OCI-LY3 (cell line): ENCODE results near the gene SUPT6H.
"Not testable (repeated sequence)": the region's sequence is repeated elsewhere in the genome, so short reads cannot be mapped to it uniquely, and the experiment has no call there.

Experiments
- H2AFZ ChIP-seq: fragments of 200-600, 300-600 bp; shearing (Covaris generic); 2 replicates; pipeline ENCODE4 v1.6.0; 2014; ENCODE audit warnings: antibody characterized with exemption, low read depth, low read length
- H3K27ac ChIP-seq: fragments of 200-600, 300-600 bp; sonication (generic); 2 replicates; pipeline ENCODE4 v1.5.1; 2014; ENCODE audit warnings: mild to moderate bottlenecking, low read length, moderate library complexity, mixed read lengths
- H3K27me3 ChIP-seq: fragments of 200-600, 300-600 bp; sonication (generic); 2 replicates; pipeline ENCODE4 v1.6.1; 2014; ENCODE audit warnings: low read depth, low read length, mixed read lengths
- H3K36me3 ChIP-seq: fragments of 200-600, 300-600 bp; sonication (generic); replicated peaks from 2 replicates; pipeline ENCODE3; 2014; ENCODE audit warnings: low read depth, low read length, mixed read lengths
- H3K4me1 ChIP-seq: fragments of 300-600, 200-600 bp; sonication (generic); 2 replicates; pipeline ENCODE4 v1.6.1; 2014; ENCODE audit warnings: low read length, mixed read lengths
- H3K4me2 ChIP-seq: fragments of 200-600, 300-600 bp; sonication (generic); 2 replicates; pipeline ENCODE4 v1.6.1; 2014; ENCODE audit warnings: low read length, mixed read lengths
- H3K4me3 ChIP-seq: fragments of 300-600, 200-600 bp; sonication (generic); 2 replicates; pipeline ENCODE4 v1.5.1; 2014; ENCODE audit warnings: antibody characterized with exemption, mild to moderate bottlenecking, low read length, moderate library complexity
- H3K79me2 ChIP-seq: fragments of 300-600, 200-600 bp; shearing (Covaris generic); 2 replicates; pipeline ENCODE4 v1.6.1; 2014; ENCODE audit warnings: mild to moderate bottlenecking, low read length, mixed read lengths
- H3K9ac ChIP-seq: fragments of 300-600, 200-600 bp; shearing (Covaris generic); 2 replicates; pipeline ENCODE4 v1.6.0; 2014; ENCODE audit warnings: mild to moderate bottlenecking, low read length, moderate library complexity
- H3K9me3 ChIP-seq: fragments of 200-600, 300-600 bp; shearing (Covaris generic); 2 replicates; pipeline ENCODE4 v1.6.1; 2014; ENCODE audit warnings: low read length, mixed read lengths; ENCODE audit not compliant: insufficient read depth
- H4K20me1 ChIP-seq: fragments of 200-600, 300-600 bp; sonication (generic); 2 replicates; pipeline ENCODE4 v1.6.1; 2016; ENCODE audit warnings: low read length, mixed read lengths; ENCODE audit not compliant: insufficient read depth
- EZH2phosphoT487 ChIP-seq: fragments of 200-600 bp; shearing (Covaris generic); IDR thresholded peaks from 2 replicates; pipeline ENCODE4 v1.6.1; 2018; ENCODE audit warnings: antibody characterized with exemption, mixed run types, low read depth
- TF ChIP-seq, protein P1 (sequence below): fragments of 200-600, 300-600 bp; sonication (generic); IDR thresholded peaks from 2 replicates; pipeline ENCODE4 v1.5.1; 2014; ENCODE audit warnings: antibody characterized with exemption, low read length, low read depth

The SUPT6H gene

GRCh38 chr17:28735242-28735722 is 73.3 kb downstream of the SUPT6H start:
- H4K20me1 ChIP-seq = no peaks in the 10 kb centered on the region
- no peaks in the 10 kb centered on the region for H3K27me3 ChIP-seq
- H3K4me2 ChIP-seq = no peak overlapping the region
- H3K4me3 ChIP-seq = no peak overlapping the region
- H3K36me3 ChIP-seq = peaks cover 35% of the 10 kb centered on the region
- no peak overlapping the region for H3K9ac ChIP-seq
- no peaks in the 10 kb centered on the region for H3K9me3 ChIP-seq
- H2AFZ ChIP-seq = no peak overlapping the region
- H3K79me2 ChIP-seq = peaks cover 12% of the 10 kb centered on the region
- H3K4me1 ChIP-seq = peaks cover 61% of the 10 kb centered on the region
- TF ChIP-seq, protein P1, sequence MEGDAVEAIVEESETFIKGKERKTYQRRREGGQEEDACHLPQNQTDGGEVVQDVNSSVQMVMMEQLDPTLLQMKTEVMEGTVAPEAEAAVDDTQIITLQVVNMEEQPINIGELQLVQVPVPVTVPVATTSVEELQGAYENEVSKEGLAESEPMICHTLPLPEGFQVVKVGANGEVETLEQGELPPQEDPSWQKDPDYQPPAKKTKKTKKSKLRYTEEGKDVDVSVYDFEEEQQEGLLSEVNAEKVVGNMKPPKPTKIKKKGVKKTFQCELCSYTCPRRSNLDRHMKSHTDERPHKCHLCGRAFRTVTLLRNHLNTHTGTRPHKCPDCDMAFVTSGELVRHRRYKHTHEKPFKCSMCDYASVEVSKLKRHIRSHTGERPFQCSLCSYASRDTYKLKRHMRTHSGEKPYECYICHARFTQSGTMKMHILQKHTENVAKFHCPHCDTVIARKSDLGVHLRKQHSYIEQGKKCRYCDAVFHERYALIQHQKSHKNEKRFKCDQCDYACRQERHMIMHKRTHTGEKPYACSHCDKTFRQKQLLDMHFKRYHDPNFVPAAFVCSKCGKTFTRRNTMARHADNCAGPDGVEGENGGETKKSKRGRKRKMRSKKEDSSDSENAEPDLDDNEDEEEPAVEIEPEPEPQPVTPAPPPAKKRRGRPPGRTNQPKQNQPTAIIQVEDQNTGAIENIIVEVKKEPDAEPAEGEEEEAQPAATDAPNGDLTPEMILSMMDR = no peak
- no peak for TF ChIP-seq EZH2phosphoT487
- peak overlapping the region; percentile 28; the same call in 1 of the 2 replicates for H3K27ac ChIP-seq

- not testable (repeated sequence) for H3K27me3 ChIP-seq, H4K20me1 ChIP-seq, H3K4me2 ChIP-seq, H2AFZ ChIP-seq, H3K4me3 ChIP-seq, H3K9ac ChIP-seq, H3K9me3 ChIP-seq, H3K27ac ChIP-seq
- peaks cover 12% of the 10 kb centered on the region for H3K79me2 ChIP-seq
- H3K36me3 ChIP-seq = peaks cover 42% of the 10 kb centered on the region
- peaks cover 70% of the 10 kb centered on the region for H3K4me1 ChIP-seq
Measured at GRCh38 chr17:28735913-28736769, 74.1 kb downstream of the SUPT6H start.

GRCh38 chr17:28737316-28737715 is 75.3 kb downstream of the SUPT6H start:
- TF ChIP-seq, protein P1 = no peak
- no peak for TF ChIP-seq EZH2phosphoT487
- Histone ChIP-seq H3K27me3 (no peaks in the 10 kb centered on the region), H4K20me1 (no peaks in the 10 kb centered on the region), H3K27ac (peak overlapping the region; percentile 94), H3K4me1 (peaks cover 82% of the 10 kb centered on the region), H3K79me2 (peaks cover 12% of the 10 kb centered on the region), H3K9me3 (no peaks in the 10 kb centered on the region), H3K36me3 (peaks cover 42% of the 10 kb centered on the region), H2AFZ (no peak overlapping the region), H3K9ac (peak overlapping the region; percentile 89; the same call in 1 of the 2 replicates), H3K4me3 (peak overlapping the region; percentile 60), H3K4me2 (peak overlapping the region; percentile 81)

- H3K9ac ChIP-seq = peak overlapping the region; percentile 89
- TF ChIP-seq, protein P1 = no peak
- no peak for TF ChIP-seq EZH2phosphoT487
- H3K4me1 ChIP-seq = peaks cover 85% of the 10 kb centered on the region
- H3K27me3 ChIP-seq = no peaks in the 10 kb centered on the region
- H3K4me2 ChIP-seq = peak overlapping the region; percentile 81
- H3K9me3 ChIP-seq = no peaks in the 10 kb centered on the region
- peaks cover 42% of the 10 kb centered on the region for H3K36me3 ChIP-seq
- no peak overlapping the region for H2AFZ ChIP-seq
- H3K4me3 ChIP-seq = peak overlapping the region; percentile 60
- peaks cover 19% of the 10 kb centered on the region for H3K79me2 ChIP-seq
- H4K20me1 ChIP-seq = no peaks in the 10 kb centered on the region
- peak overlapping the region; percentile 94 for H3K27ac ChIP-seq
Measured at GRCh38 chr17:28737770-28738679, 76.0 kb downstream of the SUPT6H start.
